Thymus (tissue), 11 donors: ENCODE measurements around the gene GINS3. TPM values are rescaled to one million over a fixed set of nuclear protein-coding genes. Genes with fewer than 3 reads are reported as not detected.

Source experiments
- DNase-seq, 9 donors: peaks; one replicate each; pipeline ENCODE4 v3.0.0-alpha.2; 2013; ENCODE audit warnings: low spot score in 9 of 9, low read depth in 6 of 9, missing footprints in 1 of 9
- H3K27ac ChIP-seq, 2 donors: one replicate each; pipeline ENCODE4 v1.5.1; 2013; ENCODE audit warnings: control low read depth in 1 of 2, low read depth in 1 of 2, low read length in 1 of 2, mild to moderate bottlenecking in 1 of 2, moderate library complexity in 1 of 2
- H3K27me3 ChIP-seq, 2 donors: one replicate each; pipeline ENCODE4 v1.5.1; 2013; ENCODE audit warnings: low read length in 1 of 2; ENCODE audit not compliant: control insufficient read depth in 2 of 2, insufficient read depth in 1 of 2
- H3K36me3 ChIP-seq, 2 donors: one replicate each; pipeline ENCODE4 v1.5.1; 2013; ENCODE audit warnings: low read length in 1 of 2, mild to moderate bottlenecking in 1 of 2, moderate library complexity in 1 of 2; ENCODE audit not compliant: control insufficient read depth in 2 of 2, insufficient read depth in 2 of 2
- H3K4me1 ChIP-seq, 2 donors: one replicate each; pipeline ENCODE4 v1.5.1; 2013; ENCODE audit warnings: low read length in 2 of 2; ENCODE audit not compliant: control insufficient read depth in 2 of 2, insufficient read depth in 2 of 2
- H3K4me3 ChIP-seq, 2 donors: one replicate each; pipeline ENCODE4 v1.5.1; 2013; ENCODE audit warnings: low read length in 2 of 2, control low read depth in 1 of 2, mild to moderate bottlenecking in 1 of 2
- H3K9me3 ChIP-seq, 2 donors: one replicate each; pipeline ENCODE4 v1.5.1; 2013; ENCODE audit warnings: low read length in 1 of 2, mild to moderate bottlenecking in 1 of 2; ENCODE audit not compliant: control insufficient read depth in 2 of 2, insufficient read depth in 1 of 2
- WGBS: extraction: QIAGEN DNeasy Blood & Tissue Kit; methylation state at CpG from one replicate; pipeline ENCODE4 v1.1.7; 2013; 5-methylcytosine and 5-hydroxymethylcytosine counted together
- polyA plus RNA-seq: library from polyadenylated mRNA; stranded (reverse); fragments of 200-250 nt; gene quantifications from one replicate; pipeline ENCODE4 v1.2.3, GENCODE V29; 2013
- total RNA-seq: library from RNA; stranded (reverse); fragments of 120-200 nt; gene quantifications from one replicate; pipeline ENCODE4 v1.2.4, GENCODE V29; 2013
- donor health status: healthy.

Gene GINS3
- total and polyA plus RNA-seq, 2 donors = 8.1 to 11.1 TPM

GRCh38 chr16:58449306-58449705 is 57.0 kb downstream of the GINS3 start:
- Histone ChIP-seq H3K27ac (no peak overlapping the region), H3K4me3 (no peak overlapping the region), H3K9me3 (no peaks in the 10 kb centered on the region), H3K27me3 (peaks cover 0 to 2% of the 10 kb centered on the region in 2 donors), H3K4me1 (no peaks in the 10 kb centered on the region), H3K36me3 (no peaks in the 10 kb centered on the region)
- DNase-seq = no peak
- whole genome bisulfite sequencing = 98% methylated on average over 4 of the region's 4 CpGs

GRCh38 chr16:58449768-58450167 is 57.5 kb downstream of the GINS3 start:
- H3K9me3 ChIP-seq = no peaks in the 10 kb centered on the region
- H3K4me1 ChIP-seq = no peaks in the 10 kb centered on the region
- 56% methylated on average over 5 of the region's 5 CpGs for WGBS
- no peak overlapping the region for H3K27ac ChIP-seq
- peaks cover 0 to 4% of the 10 kb centered on the region in 2 donors for H3K27me3 ChIP-seq
- no peaks in the 10 kb centered on the region for H3K36me3 ChIP-seq
- DNase-seq = no peak
- H3K4me3 ChIP-seq = no peak overlapping the region

- H3K27ac ChIP-seq = no peak overlapping the region
- no peaks in the 10 kb centered on the region for H3K4me1 ChIP-seq
- no peaks in the 10 kb centered on the region for H3K36me3 ChIP-seq
- no peak for DNase-seq
- 93% methylated on average over 7 of the region's 7 CpGs for WGBS
- no peaks in the 10 kb centered on the region for H3K9me3 ChIP-seq
- no peak overlapping the region for H3K4me3 ChIP-seq
- peaks cover 0 to 8% of the 10 kb centered on the region in 2 donors for H3K27me3 ChIP-seq
Observed at GRCh38 chr16:58450590-58450989, 58.3 kb downstream of the GINS3 start.

GRCh38 chr16:58451265-58451689 is 59.0 kb downstream of the GINS3 start:
- no peak overlapping the region for H3K4me3 ChIP-seq
- peaks cover 0 to 10% of the 10 kb centered on the region in 2 donors for H3K27me3 ChIP-seq
- H3K36me3 ChIP-seq = no peaks in the 10 kb centered on the region
- no peaks in the 10 kb centered on the region for H3K4me1 ChIP-seq
- no peak for DNase-seq
- no peaks in the 10 kb centered on the region for H3K9me3 ChIP-seq
- no peak overlapping the region for H3K27ac ChIP-seq
- 97% methylated on average over 3 of the region's 3 CpGs for WGBS

- Histone ChIP-seq H3K27ac (no peak overlapping the region), H3K9me3 (no peaks in the 10 kb centered on the region), H3K36me3 (no peaks in the 10 kb centered on the region), H3K4me1 (no peaks in the 10 kb centered on the region), H3K27me3 (peaks cover 0 to 13% of the 10 kb centered on the region in 2 donors), H3K4me3 (no peak overlapping the region)
- WGBS = 98% methylated on average over 1 of the region's 1 CpG
- DNase-seq = no peak
Observed at GRCh38 chr16:58451945-58452401, 59.7 kb downstream of the GINS3 start.

GRCh38 chr16:58452640-58453039 is 60.4 kb downstream of the GINS3 start:
- no peaks in the 10 kb centered on the region for H3K4me1 ChIP-seq
- 98% methylated on average over 3 of the region's 3 CpGs for WGBS
- H3K27ac ChIP-seq = no peak overlapping the region
- peaks cover 0 to 17% of the 10 kb centered on the region in 2 donors for H3K27me3 ChIP-seq
- H3K36me3 ChIP-seq = no peaks in the 10 kb centered on the region
- no peaks in the 10 kb centered on the region for H3K9me3 ChIP-seq
- no peak for DNase-seq
- no peak overlapping the region for H3K4me3 ChIP-seq

- WGBS = 92% methylated on average over 2 of the region's 2 CpGs
- Histone ChIP-seq H3K36me3 (no peaks in the 10 kb centered on the region), H3K4me3 (no peak overlapping the region), H3K9me3 (no peaks in the 10 kb centered on the region), H3K27ac (no peak overlapping the region), H3K4me1 (no peaks in the 10 kb centered on the region), H3K27me3 (peaks cover 0 to 26% of the 10 kb centered on the region in 2 donors)
- no peak for DNase-seq
Observed at GRCh38 chr16:58454178-58454577, 61.9 kb downstream of the GINS3 start.

- H3K4me1 ChIP-seq = no peaks in the 10 kb centered on the region
- H3K27me3 ChIP-seq = peaks cover 0 to 32% of the 10 kb centered on the region in 2 donors
- no peaks in the 10 kb centered on the region for H3K9me3 ChIP-seq
- 95% methylated on average over 5 of the region's 5 CpGs for WGBS
- H3K27ac ChIP-seq = no peak overlapping the region
- H3K36me3 ChIP-seq = no peaks in the 10 kb centered on the region
- DNase-seq = no peak
- no peak overlapping the region for H3K4me3 ChIP-seq
Observed at GRCh38 chr16:58454856-58455255, 62.6 kb downstream of the GINS3 start.
